GM18868 (cell line): Measurements from ENCODE around the gene FAM8A1.

ENCODE experiments used
- ATAC-seq: cut with Tn5 transposase; IDR thresholded peaks from one replicate; pipeline ENCODE4 v1.9.1; 2021; ENCODE audit warnings: mild to moderate bottlenecking, moderate library complexity; ENCODE audit not compliant: unreplicated experiment

FAM8A1 gene

GRCh38 chr6:17653198-17653882 lies 53.2 kb downstream of the FAM8A1 start:
- no peak for ATAC-seq

GRCh38 chr6:17656092-17656491 lies 56.0 kb downstream of the FAM8A1 start:
- no peak for ATAC-seq

GRCh38 chr6:17656644-17657043 lies 56.5 kb downstream of the FAM8A1 start:
- no peak for ATAC-seq
